Liver (tissue), 9 donors: ENCODE measurements around the gene DCLK2. TPM values are rescaled to one million over a fixed set of nuclear protein-coding genes. Genes with fewer than 3 reads are reported as not detected.

Experiments
- DNase-seq: peaks from one replicate; pipeline ENCODE4 v3.0.0-alpha.2; 2017; ENCODE audit warnings: low spot score
- H3K27ac ChIP-seq, 2 donors: one replicate each; pipeline ENCODE4 v1.7.0; 2013; ENCODE audit warnings: inconsistent platforms in 2 of 2, low read length in 2 of 2, control low read depth in 1 of 2, low read depth in 1 of 2, mild to moderate bottlenecking in 1 of 2
- H3K27me3 ChIP-seq, 4 donors: one replicate each; pipeline versions ENCODE4 v1.6.1 to v1.7.0; 2013; ENCODE audit warnings: low read length in 3 of 4, inconsistent platforms in 1 of 4, mild to moderate bottlenecking in 1 of 4, moderate library complexity in 1 of 4; ENCODE audit not compliant: control insufficient read depth in 4 of 4, insufficient read depth in 4 of 4
- H3K36me3 ChIP-seq, 4 donors: one replicate each; pipeline versions ENCODE4 v1.6.1 to v1.7.0; 2013; ENCODE audit warnings: low read length in 3 of 4, mild to moderate bottlenecking in 3 of 4, low read depth in 1 of 4, moderate library complexity in 1 of 4; ENCODE audit not compliant: control insufficient read depth in 4 of 4, insufficient read depth in 3 of 4
- H3K4me1 ChIP-seq, 4 donors: one replicate each; pipeline versions ENCODE4 v1.6.1 to v1.7.0; 2013; ENCODE audit warnings: low read length in 3 of 4, mild to moderate bottlenecking in 3 of 4, moderate library complexity in 1 of 4; ENCODE audit not compliant: control insufficient read depth in 4 of 4, insufficient read depth in 4 of 4
- H3K4me3 ChIP-seq, 3 donors: one replicate each; pipeline versions ENCODE4 v1.6.1 to v1.7.0; 2013; ENCODE audit warnings: low read length in 3 of 3, control low read depth in 1 of 3, low read depth in 1 of 3, mild to moderate bottlenecking in 1 of 3
- H3K9ac ChIP-seq, 2 donors: one replicate each; pipeline ENCODE4 v1.7.0; 2013; ENCODE audit warnings: low read length in 2 of 2, mild to moderate bottlenecking in 2 of 2, moderate library complexity in 2 of 2, control low read depth in 1 of 2, low read depth in 1 of 2
- H3K9me3 ChIP-seq, 4 donors: one replicate each; pipeline versions ENCODE4 v1.6.1 to v1.7.0; 2013; ENCODE audit warnings: low read length in 3 of 4; ENCODE audit not compliant: control insufficient read depth in 4 of 4
- ATF3 ChIP-seq: IDR thresholded peaks from 2 replicates; pipeline ENCODE4 v1.6.1; 2016; ENCODE audit warnings: antibody characterized with exemption
- CTCF ChIP-seq: fragments of 150-350 bp; IDR thresholded peaks from 2 replicates; pipeline ENCODE4 v1.5.1; 2017; ENCODE audit warnings: improper control_type of control experiment, low read depth, low read length; ENCODE audit not compliant: missing input control
- EGR1 ChIP-seq, 2 donors: IDR thresholded peaks; 2 replicates each; pipeline ENCODE4 v1.6.1; 2016 to 2018; ENCODE audit warnings: antibody characterized with exemption in 2 of 2, low read depth in 2 of 2
- FOXA1 ChIP-seq: IDR thresholded peaks from 2 replicates; pipeline ENCODE4 v1.6.1; 2016; ENCODE audit warnings: antibody characterized with exemption
- FOXA2 ChIP-seq: IDR thresholded peaks from 2 replicates; pipeline ENCODE4 v1.6.1; 2016; ENCODE audit warnings: antibody characterized with exemption
- GABPA ChIP-seq, 2 donors: IDR thresholded peaks in 1 of 2; conservative IDR thresholded peaks in 1 of 2; 2 replicates each; pipeline ENCODE4 v1.6.1; 2016; ENCODE audit warnings: antibody characterized with exemption in 2 of 2, mild to moderate bottlenecking in 1 of 2, moderate library complexity in 1 of 2
- HNF4A ChIP-seq, 2 donors: conservative IDR thresholded peaks; 2 replicates each; pipeline ENCODE4 v1.6.1; 2016; ENCODE audit warnings: antibody characterized with exemption in 2 of 2, mild to moderate bottlenecking in 2 of 2
- HNF4G ChIP-seq: IDR thresholded peaks from 2 replicates; pipeline ENCODE4 v1.6.1; 2016; ENCODE audit warnings: antibody characterized with exemption
- JUND ChIP-seq, 2 donors: IDR thresholded peaks; 2 replicates each; pipeline ENCODE4 v1.6.1; 2016; ENCODE audit warnings: antibody characterized with exemption in 2 of 2
- MAX ChIP-seq: IDR thresholded peaks from 2 replicates; pipeline ENCODE4 v1.6.1; 2016; ENCODE audit warnings: antibody characterized with exemption
- NR2F2 ChIP-seq: IDR thresholded peaks from 2 replicates; pipeline ENCODE4 v1.6.1; 2016; ENCODE audit warnings: antibody characterized with exemption
- RAD21 ChIP-seq, 2 donors: IDR thresholded peaks; 2 replicates each; pipeline ENCODE4 v1.6.1; 2016; ENCODE audit warnings: antibody characterized with exemption in 2 of 2, mild to moderate bottlenecking in 2 of 2
- REST ChIP-seq: IDR thresholded peaks from 2 replicates; pipeline ENCODE4 v1.6.1; 2016; ENCODE audit warnings: antibody characterized with exemption, mild to moderate bottlenecking
- RXRA ChIP-seq, 2 donors: IDR thresholded peaks; 2 replicates each; pipeline ENCODE4 v1.6.1; 2017 to 2018; ENCODE audit warnings: antibody characterized with exemption in 2 of 2, mild to moderate bottlenecking in 1 of 2
- SP1 ChIP-seq: IDR thresholded peaks from 2 replicates; pipeline ENCODE4 v1.6.1; 2018; ENCODE audit warnings: antibody characterized with exemption, mild to moderate bottlenecking
- TAF1 ChIP-seq: conservative IDR thresholded peaks from 2 replicates; pipeline ENCODE4 v1.6.1; 2016; ENCODE audit warnings: antibody characterized with exemption, mild to moderate bottlenecking
- YY1 ChIP-seq: IDR thresholded peaks from 2 replicates; pipeline ENCODE4 v1.6.1; 2016; ENCODE audit warnings: antibody characterized with exemption, mild to moderate bottlenecking
- ZBTB33 ChIP-seq: IDR thresholded peaks from 2 replicates; pipeline ENCODE4 v1.6.1; 2016; ENCODE audit warnings: antibody characterized with exemption
- WGBS: extraction: QIAGEN DNeasy Blood & Tissue Kit; methylation state at CpG from one replicate; pipeline ENCODE4 v1.1.7; 2013; 5-methylcytosine and 5-hydroxymethylcytosine counted together
- polyA plus RNA-seq, 2 donors: library from polyadenylated mRNA; stranded (reverse) in 1 of 2; unstranded in 1 of 2; fragments of 200-250 nt in 1 of 2; fragments of >200 nt in 1 of 2; fragmentation: Nextera tagmentation in 1 of 2; extraction: Ambion mirVana in 1 of 2; gene quantifications; one replicate each; pipeline versions ENCODE4 v1.2.1 to v1.2.3, GENCODE V29; 2013 to 2015
- total RNA-seq, 2 donors: library from RNA; depleted of rRNA; stranded (reverse); fragments of >200 nt; gene quantifications; one replicate each; pipeline ENCODE4 v1.2.3, GENCODE V29; 2014
- donor health status: healthy.
- donor health status: healthy.
- donor health status: healthy.
- donor health status: healthy.
- donor health status: healthy.

DCLK2 gene
- total and polyA plus RNA-seq, 4 donors: 0.14 to 1.7 (median 0.50) TPM

- H3K36me3 ChIP-seq: peaks cover 0 to 16% (median 7%) of the 10 kb centered on the region in 4 donors
- H3K4me1 ChIP-seq: no peaks in the 10 kb centered on the region
- H3K4me3 ChIP-seq: no peak overlapping the region
- H3K9me3 ChIP-seq: no peaks in the 10 kb centered on the region
- WGBS: 97% methylated on average over 8 of the region's 8 CpGs
- no peaks in the 10 kb centered on the region for H3K27me3 ChIP-seq
- TF ChIP-seq GABPA (IDR thresholded peaks at IDR 0.05 in 1 of 2, conservative IDR thresholded peaks at IDR 0.05 in 1 of 2) (no peak), ATF3 (no peak), HNF4A (conservative IDR thresholded peaks at IDR 0.05) (no peak), EGR1 (IDR thresholded peaks at IDR 0.05; ENCODE audit: low read depth in 2 of 2) (no peak), HNF4G (no peak), SP1 (no peak)
- no peak overlapping the region for H3K9ac ChIP-seq
- H3K27ac ChIP-seq: no peak overlapping the region
- DNase-seq: no peak
These were observed 202.7 kb downstream of the DCLK2 start for GRCh38 chr4:150280975-150281374.

- 84% methylated on average over 1 of the region's 1 CpG for WGBS
- no peak overlapping the region for H3K4me3 ChIP-seq
- no peak overlapping the region for H3K9ac ChIP-seq
- no peaks in the 10 kb centered on the region for H3K27me3 ChIP-seq
- TF ChIP-seq CTCF (no peak), RXRA (IDR thresholded peaks at IDR 0.05) (no peak), JUND (IDR thresholded peaks at IDR 0.05) (no peak), HNF4A (conservative IDR thresholded peaks at IDR 0.05) (no peak), ATF3 (no peak), RAD21 (IDR thresholded peaks at IDR 0.05) (no peak), ZBTB33 (no peak), REST (no peak), MAX (no peak), FOXA2 (no peak), YY1 (no peak), EGR1 (IDR thresholded peaks at IDR 0.05; ENCODE audit: low read depth in 2 of 2) (no peak), SP1 (no peak), FOXA1 (no peak), TAF1 (no peak), NR2F2 (no peak), GABPA (IDR thresholded peaks at IDR 0.05 in 1 of 2, conservative IDR thresholded peaks at IDR 0.05 in 1 of 2) (no peak)
- no peaks in the 10 kb centered on the region for H3K9me3 ChIP-seq
- H3K36me3 ChIP-seq: peaks cover 0 to 13% (median 7%) of the 10 kb centered on the region in 4 donors
- no peaks in the 10 kb centered on the region for H3K4me1 ChIP-seq
- no peak overlapping the region for H3K27ac ChIP-seq
- no peak for DNase-seq
These were observed 205.4 kb downstream of the DCLK2 start for GRCh38 chr4:150283689-150284088.
